ENCODE measurements around the gene INPP5A. TPM values are rescaled to one million over a fixed set of nuclear protein-coding genes. Genes with fewer than 3 reads are reported as not detected.

Gene INPP5A
- polyA plus RNA-seq, 2 donors: 9.2 to 12.7 TPM

DNA sequence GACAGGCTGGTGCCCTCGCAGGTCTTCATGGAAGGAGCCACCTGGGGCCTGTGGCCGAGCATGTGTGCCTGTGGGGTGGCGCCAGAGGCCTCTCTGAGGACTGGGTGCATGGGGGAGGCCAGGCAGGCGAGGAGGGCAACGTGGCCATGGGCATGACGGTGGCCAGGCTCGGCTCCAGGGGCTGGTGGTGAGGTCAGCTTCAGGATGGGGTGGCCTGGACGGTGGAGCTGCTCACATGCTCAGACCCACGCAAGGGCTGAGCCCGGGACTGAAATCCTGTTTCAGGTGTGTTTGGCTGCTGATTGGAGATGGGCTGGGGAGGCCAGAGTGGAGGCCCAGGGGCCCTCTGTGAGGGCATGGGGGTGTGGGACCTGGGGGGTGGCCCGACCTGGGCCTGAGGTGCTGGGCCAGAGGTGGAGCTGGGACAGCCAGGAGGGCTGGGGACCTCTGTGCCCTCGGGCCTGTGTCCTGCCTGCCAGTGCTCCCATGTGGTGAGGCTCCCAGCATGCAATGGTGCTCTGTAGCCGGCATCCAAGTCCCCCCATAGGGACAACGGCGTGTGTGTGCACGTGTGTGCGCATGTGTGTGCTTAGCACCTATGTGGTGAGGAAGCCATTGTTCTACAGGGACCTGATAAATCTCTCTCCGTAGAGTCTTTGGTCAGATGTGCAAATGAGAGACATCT, 71.1 kb downstream of the INPP5A start:
- WGBS, 2 donors: 87 to 88% methylated on average over 18 of the region's 18 CpGs
- Histone ChIP-seq H3K36me3 (ENCODE audit: control insufficient read depth in 2 of 2, insufficient read depth in 2 of 2, low read length in 1 of 2) (peaks cover 0 to 1% of the 10 kb centered on the region in 2 donors), H3K4me1 (ENCODE audit: control insufficient read depth in 2 of 2, insufficient read depth in 2 of 2, low read length in 1 of 2) (peaks cover 7 to 9% of the 10 kb centered on the region in 2 donors), H3K4me3 (ENCODE audit: low read depth in 1 of 2, low read length in 2 of 2) (no peak overlapping the region), H3K27ac (ENCODE audit: low read depth in 2 of 2, low read length in 1 of 2) (no peak overlapping the region), H3K27me3 (ENCODE audit: control insufficient read depth in 1 of 2, insufficient read depth in 2 of 2, low read length in 2 of 2) (no peaks in the 10 kb centered on the region), H3K9me3 (ENCODE audit: control insufficient read depth in 2 of 2, insufficient read depth in 1 of 2, low read depth in 1 of 2, low read length in 1 of 2) (no peaks in the 10 kb centered on the region)

DNA sequence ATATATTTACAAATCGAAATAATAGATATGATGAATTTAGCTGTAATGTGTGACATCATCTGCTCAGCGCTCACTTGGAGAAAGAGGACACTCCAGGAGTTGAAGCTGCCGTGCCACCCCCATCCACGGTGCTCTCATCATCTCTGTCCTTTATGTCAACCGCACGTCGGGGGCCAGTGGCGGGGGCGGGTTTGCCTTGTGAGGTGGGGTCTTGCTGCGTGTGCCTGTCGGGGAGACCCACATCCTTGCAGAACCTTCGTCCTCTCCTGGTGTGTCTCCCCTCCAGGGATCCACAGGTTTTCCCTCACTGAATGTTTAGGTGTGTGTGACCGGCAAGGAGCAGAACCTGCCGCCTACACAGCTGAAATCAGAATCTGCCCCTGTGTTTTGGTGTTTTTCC, 71.6 kb downstream of the INPP5A start:
- 93 to 94% methylated on average over 14 of the region's 14 CpGs for WGBS, 2 donors
- Histone ChIP-seq H3K4me3 (ENCODE audit: low read depth in 1 of 2, low read length in 2 of 2) (no peak overlapping the region), H3K27ac (ENCODE audit: low read depth in 2 of 2, low read length in 1 of 2) (no peak overlapping the region), H3K36me3 (ENCODE audit: control insufficient read depth in 2 of 2, insufficient read depth in 2 of 2, low read length in 1 of 2) (peaks cover 0 to 1% of the 10 kb centered on the region in 2 donors), H3K4me1 (ENCODE audit: control insufficient read depth in 2 of 2, insufficient read depth in 2 of 2, low read length in 1 of 2) (peaks cover 7 to 9% of the 10 kb centered on the region in 2 donors), H3K27me3 (ENCODE audit: control insufficient read depth in 1 of 2, insufficient read depth in 2 of 2, low read length in 2 of 2) (no peaks in the 10 kb centered on the region), H3K9me3 (ENCODE audit: control insufficient read depth in 2 of 2, insufficient read depth in 1 of 2, low read depth in 1 of 2, low read length in 1 of 2) (no peaks in the 10 kb centered on the region)

DNA sequence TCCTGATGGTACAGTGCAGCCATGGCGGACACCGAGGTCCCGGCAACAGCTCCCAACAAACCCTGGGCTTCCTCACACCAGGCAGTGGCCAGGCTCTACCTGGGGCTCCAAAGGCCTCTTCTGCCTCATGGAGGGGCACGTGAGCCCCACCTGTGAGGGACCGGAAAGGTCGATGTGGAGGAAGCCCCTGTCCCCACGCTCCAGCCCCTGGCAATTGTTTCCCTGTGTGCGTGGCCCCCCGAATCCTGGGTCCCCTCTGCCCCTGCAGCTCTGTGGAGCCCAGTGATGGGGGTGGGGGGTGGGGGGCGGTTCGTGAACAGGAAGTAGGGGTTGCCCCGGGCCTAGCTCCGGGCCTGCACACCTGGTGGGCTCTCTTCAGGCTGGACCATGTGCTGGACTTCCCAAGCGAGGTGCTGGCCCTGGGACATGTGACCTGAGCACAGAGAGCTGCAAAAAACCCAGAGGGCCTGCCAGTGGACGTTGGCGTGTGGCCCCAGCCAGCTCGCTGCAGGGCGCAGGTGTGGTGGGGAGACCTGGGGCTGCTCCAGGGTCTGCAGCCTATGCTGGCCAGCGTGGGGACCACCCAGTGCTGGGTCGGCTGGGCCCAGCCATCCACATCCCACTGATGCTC, 72.6 kb downstream of the INPP5A start:
- Histone ChIP-seq H3K27me3 (ENCODE audit: control insufficient read depth in 1 of 2, insufficient read depth in 2 of 2, low read length in 2 of 2) (no peaks in the 10 kb centered on the region), H3K9me3 (ENCODE audit: control insufficient read depth in 2 of 2, insufficient read depth in 1 of 2, low read depth in 1 of 2, low read length in 1 of 2) (no peaks in the 10 kb centered on the region), H3K4me1 (ENCODE audit: control insufficient read depth in 2 of 2, insufficient read depth in 2 of 2, low read length in 1 of 2) (peaks cover 7 to 9% of the 10 kb centered on the region in 2 donors), H3K27ac (ENCODE audit: low read depth in 2 of 2, low read length in 1 of 2) (no peak overlapping the region), H3K36me3 (ENCODE audit: control insufficient read depth in 2 of 2, insufficient read depth in 2 of 2, low read length in 1 of 2) (peaks cover 0 to 5% of the 10 kb centered on the region in 2 donors), H3K4me3 (ENCODE audit: low read depth in 1 of 2, low read length in 2 of 2) (no peak overlapping the region)
- WGBS, 2 donors: 89 to 90% methylated on average over 19 to 20 of the region's 20 CpGs

DNA sequence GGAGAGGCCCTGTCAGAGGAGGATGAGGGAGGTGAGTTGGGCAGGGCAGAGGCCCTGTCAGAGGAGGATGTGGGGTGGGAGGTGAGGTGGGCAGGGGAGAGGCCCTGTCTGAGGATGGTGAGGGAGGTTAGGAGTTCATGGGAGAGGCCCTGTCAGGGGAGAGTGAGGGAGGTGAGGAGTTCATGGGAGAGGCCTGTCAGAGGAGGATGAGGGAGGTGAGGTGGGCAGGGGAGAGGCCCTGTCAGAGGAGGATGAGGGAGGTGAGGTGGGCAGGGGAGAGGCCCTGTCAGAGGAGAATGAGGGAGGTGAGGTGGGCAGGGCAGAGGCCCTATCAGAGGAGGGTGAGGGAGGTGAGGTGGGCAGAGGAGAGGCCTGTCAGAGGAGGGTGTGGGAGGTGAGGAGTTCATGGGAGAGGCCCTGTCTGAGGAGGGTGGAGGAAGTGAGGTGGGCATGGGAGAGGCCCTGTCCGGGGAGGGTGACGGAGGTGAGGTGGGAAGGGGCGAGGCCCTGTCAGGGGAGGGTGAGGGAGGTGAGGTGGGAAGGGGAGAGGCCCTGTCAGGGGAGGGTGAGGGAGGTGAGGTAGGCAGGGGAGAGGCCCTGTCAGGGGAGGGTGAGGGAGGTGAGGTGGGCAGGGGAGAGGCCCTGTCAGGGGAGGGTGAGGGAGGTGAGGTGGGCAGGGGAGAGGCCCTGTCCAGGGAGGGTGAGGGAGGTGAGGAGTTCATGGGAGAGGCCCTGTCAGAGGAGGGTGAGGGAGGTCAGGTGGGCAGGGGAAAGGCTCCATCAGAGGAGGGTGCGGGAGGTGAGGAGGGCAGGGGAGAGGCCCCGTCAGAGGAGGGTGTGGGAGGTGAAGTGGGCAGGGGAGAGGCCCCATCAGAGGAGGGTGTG, 73.7 kb downstream of the INPP5A start:
- Histone ChIP-seq H3K36me3 (ENCODE audit: control insufficient read depth in 2 of 2, insufficient read depth in 2 of 2, low read length in 1 of 2) (peaks cover 0 to 11% of the 10 kb centered on the region in 2 donors), H3K4me1 (ENCODE audit: control insufficient read depth in 2 of 2, insufficient read depth in 2 of 2, low read length in 1 of 2) (peaks cover 4 to 11% of the 10 kb centered on the region in 2 donors), H3K9me3 (ENCODE audit: control insufficient read depth in 2 of 2, insufficient read depth in 1 of 2, low read depth in 1 of 2, low read length in 1 of 2) (no peaks in the 10 kb centered on the region), H3K27ac (ENCODE audit: low read depth in 2 of 2, low read length in 1 of 2) (no peak overlapping the region), H3K27me3 (ENCODE audit: control insufficient read depth in 1 of 2, insufficient read depth in 2 of 2, low read length in 2 of 2) (no peaks in the 10 kb centered on the region), H3K4me3 (ENCODE audit: low read depth in 1 of 2, low read length in 2 of 2) (no peak overlapping the region)
- WGBS, 2 donors: 74 to 89% methylated on average over 5 of the region's 5 CpGs

DNA sequence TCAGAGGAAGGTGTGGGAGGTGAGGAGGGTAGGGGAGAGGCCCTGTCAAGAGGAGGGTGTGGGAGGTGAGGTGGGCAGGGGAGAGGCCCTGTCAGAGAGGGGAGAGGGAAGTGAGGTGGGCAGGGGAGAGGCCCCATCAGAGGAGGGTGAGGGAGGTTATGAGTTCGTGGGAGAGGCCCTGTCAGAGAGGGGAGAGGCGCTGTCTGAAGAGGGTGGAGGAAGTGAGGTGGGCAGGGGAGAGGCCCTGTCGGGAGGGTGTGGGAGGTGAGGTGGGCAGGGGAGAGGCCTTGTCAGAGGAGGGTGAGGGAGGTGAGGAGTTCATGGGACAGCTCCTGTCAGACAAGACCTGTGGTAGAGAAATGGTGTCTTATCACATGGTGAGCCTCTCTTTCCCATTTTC, 74.4 kb downstream of the INPP5A start:
- Histone ChIP-seq H3K27ac (ENCODE audit: low read depth in 2 of 2, low read length in 1 of 2) (no peak overlapping the region), H3K36me3 (ENCODE audit: control insufficient read depth in 2 of 2, insufficient read depth in 2 of 2, low read length in 1 of 2) (peaks cover 0 to 11% of the 10 kb centered on the region in 2 donors), H3K27me3 (ENCODE audit: control insufficient read depth in 1 of 2, insufficient read depth in 2 of 2, low read length in 2 of 2) (no peaks in the 10 kb centered on the region), H3K4me3 (ENCODE audit: low read depth in 1 of 2, low read length in 2 of 2) (no peak overlapping the region), H3K4me1 (ENCODE audit: control insufficient read depth in 2 of 2, insufficient read depth in 2 of 2, low read length in 1 of 2) (peaks cover 4 to 16% of the 10 kb centered on the region in 2 donors), H3K9me3 (ENCODE audit: control insufficient read depth in 2 of 2, insufficient read depth in 1 of 2, low read depth in 1 of 2, low read length in 1 of 2) (peaks cover 0 to 2% of the 10 kb centered on the region in 2 donors)
- WGBS, 2 donors: 61 to 68% methylated on average over 3 of the region's 3 CpGs

DNA sequence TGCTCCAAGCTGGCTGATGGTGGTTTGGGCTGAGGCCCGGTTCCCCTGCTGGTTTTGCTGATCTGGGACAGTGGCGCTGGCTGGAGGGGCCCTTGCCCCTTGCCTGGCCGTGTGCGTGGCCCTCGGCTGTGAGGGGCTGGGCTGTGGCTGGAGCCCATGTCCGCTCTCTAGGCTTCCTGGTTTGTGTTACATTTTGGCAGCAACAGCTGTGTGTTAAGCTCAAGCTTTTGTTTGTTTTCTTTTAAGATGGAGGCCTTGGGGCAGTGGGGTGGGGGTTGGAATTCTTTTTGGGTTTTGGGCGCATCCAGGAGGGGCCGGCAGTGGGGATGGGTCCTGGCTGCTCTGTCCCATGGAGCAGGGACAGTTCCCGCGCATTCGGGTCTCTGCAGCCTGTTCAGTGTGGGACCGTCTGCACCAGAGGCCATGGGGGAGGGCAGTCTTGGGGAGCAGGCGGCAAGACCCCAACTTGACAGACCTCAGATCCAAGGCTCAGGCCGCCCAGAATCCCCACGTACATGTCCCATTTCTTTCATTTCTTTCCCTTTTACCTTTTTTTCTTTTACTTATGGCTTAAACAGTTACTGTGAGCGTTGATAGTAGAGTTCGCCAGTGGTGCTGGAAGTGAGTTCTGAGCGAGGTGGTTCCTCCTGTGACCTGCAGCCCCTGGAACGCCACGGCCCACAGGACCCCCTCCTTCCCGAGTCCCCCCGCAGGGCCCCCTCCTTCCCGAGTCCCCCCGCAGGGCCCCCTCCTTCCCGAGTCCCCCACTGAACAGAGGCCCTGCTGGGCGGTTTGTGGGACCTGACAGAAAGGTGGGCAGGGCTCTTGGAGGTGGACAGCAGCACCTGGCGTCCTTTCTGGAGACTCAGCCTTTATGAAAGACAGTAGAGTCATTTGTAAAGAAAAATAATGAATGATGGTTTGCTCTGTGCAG, 75.3 kb downstream of the INPP5A start:
- no peak overlapping the region for H3K4me3 ChIP-seq (ENCODE audit: low read depth in 1 of 2, low read length in 2 of 2)
- H3K27ac ChIP-seq (ENCODE audit: low read depth in 2 of 2, low read length in 1 of 2): no peak overlapping the region
- peaks cover 4 to 16% of the 10 kb centered on the region in 2 donors for H3K4me1 ChIP-seq (ENCODE audit: control insufficient read depth in 2 of 2, insufficient read depth in 2 of 2, low read length in 1 of 2)
- 75 to 77% methylated on average over 27 of the region's 27 CpGs for WGBS, 2 donors
- peaks cover 0 to 5% of the 10 kb centered on the region in 2 donors for H3K9me3 ChIP-seq (ENCODE audit: control insufficient read depth in 2 of 2, insufficient read depth in 1 of 2, low read depth in 1 of 2, low read length in 1 of 2)
- no peaks in the 10 kb centered on the region for H3K27me3 ChIP-seq (ENCODE audit: control insufficient read depth in 1 of 2, insufficient read depth in 2 of 2, low read length in 2 of 2)
- peaks cover 0 to 19% of the 10 kb centered on the region in 2 donors for H3K36me3 ChIP-seq (ENCODE audit: control insufficient read depth in 2 of 2, insufficient read depth in 2 of 2, low read length in 1 of 2)

DNA sequence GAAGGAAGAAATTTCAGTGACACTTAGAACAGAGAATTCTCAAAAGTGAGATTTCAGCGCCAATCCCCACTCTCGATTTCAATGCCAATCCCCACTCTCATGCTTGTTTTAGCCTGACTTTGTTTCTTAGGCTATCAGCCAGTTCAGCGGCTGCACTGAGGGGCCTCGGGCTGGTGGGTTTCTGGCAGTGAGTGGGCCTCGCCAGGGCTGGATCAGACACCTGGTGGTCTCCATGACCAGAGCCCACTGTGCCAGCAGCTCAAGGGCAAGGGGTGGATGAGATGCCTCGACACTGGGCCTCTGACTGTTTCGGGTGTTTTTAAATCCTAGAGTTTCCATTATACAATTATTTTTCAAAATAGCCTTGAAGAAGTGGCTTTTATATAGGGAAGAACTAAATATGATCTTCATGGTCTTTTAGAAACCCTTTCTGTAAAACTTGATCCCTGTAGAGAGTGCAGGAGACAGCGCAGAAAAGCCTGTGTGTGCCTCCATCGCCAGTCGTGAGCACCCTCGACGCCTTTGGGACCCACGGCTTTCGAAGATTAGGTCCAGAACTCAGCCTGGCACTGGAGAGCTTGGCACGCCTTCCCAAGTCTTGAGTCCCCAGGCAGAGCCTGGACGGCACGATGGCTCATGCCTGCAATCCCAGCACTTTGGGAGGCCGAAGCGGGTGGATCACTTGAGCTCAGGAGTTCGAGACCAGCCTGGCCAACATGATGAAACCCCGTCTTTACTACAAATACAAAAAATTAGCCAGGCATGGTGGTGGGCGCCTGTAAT, 76.2 kb downstream of the INPP5A start:
- Histone ChIP-seq H3K27ac (ENCODE audit: low read depth in 2 of 2, low read length in 1 of 2) (no peak overlapping the region), H3K9me3 (ENCODE audit: control insufficient read depth in 2 of 2, insufficient read depth in 1 of 2, low read depth in 1 of 2, low read length in 1 of 2) (peaks cover 0 to 5% of the 10 kb centered on the region in 2 donors), H3K4me1 (ENCODE audit: control insufficient read depth in 2 of 2, insufficient read depth in 2 of 2, low read length in 1 of 2) (peaks cover 4 to 12% of the 10 kb centered on the region in 2 donors), H3K4me3 (ENCODE audit: low read depth in 1 of 2, low read length in 2 of 2) (no peak overlapping the region), H3K36me3 (ENCODE audit: control insufficient read depth in 2 of 2, insufficient read depth in 2 of 2, low read length in 1 of 2) (peaks cover 0 to 17% of the 10 kb centered on the region in 2 donors), H3K27me3 (ENCODE audit: control insufficient read depth in 1 of 2, insufficient read depth in 2 of 2, low read length in 2 of 2) (no peaks in the 10 kb centered on the region)
- 93 to 94% methylated on average over 22 of the region's 22 CpGs for WGBS, 2 donors

DNA sequence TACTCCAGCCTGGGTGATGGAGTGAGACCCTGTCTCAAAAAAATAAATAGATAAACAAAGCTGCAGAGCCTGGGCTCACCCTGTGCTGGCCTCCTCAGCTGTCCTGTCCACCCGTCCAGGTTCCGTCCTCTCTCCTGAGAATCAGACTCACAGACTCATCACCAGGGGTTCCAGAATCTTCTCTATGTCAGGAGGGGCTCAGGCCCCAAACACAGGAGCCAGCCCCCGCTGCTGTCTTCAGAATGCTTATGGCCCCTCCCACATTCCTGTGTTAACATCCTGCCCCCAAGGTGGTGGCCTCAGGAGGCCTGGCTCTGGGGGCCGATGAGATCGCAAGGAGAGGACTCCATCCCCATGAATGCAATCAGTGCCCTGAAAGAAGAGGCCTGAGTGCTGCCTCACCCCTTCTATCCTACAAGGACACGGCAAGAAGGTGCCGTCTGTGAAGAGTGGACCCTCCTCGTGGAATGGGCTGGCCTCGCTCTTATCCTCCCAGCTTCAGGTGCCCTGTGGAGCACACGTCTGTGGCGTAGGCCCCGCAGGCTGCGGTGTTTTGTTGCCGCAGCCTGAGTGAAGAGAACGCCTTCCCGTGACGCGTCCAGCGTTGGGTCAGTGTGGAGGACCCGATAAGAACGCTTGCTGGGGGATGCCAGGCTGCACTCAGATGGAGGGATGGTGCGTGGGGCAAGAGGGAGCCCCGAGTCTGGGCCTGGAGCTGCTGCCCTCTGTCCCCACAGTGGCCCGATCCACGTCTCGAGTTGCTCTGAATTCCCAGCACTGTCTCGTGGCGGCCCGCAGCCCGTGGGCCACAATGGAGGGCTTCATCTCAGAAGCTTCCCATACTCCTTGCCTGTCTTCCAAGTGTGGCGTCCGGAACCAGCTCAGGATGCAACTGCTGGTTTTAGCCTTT, 77.1 kb downstream of the INPP5A start:
- WGBS, 2 donors: 96% methylated on average over 32 of the region's 32 CpGs
- Histone ChIP-seq H3K27me3 (ENCODE audit: control insufficient read depth in 1 of 2, insufficient read depth in 2 of 2, low read length in 2 of 2) (no peaks in the 10 kb centered on the region), H3K36me3 (ENCODE audit: control insufficient read depth in 2 of 2, insufficient read depth in 2 of 2, low read length in 1 of 2) (peaks cover 0 to 17% of the 10 kb centered on the region in 2 donors), H3K27ac (ENCODE audit: low read depth in 2 of 2, low read length in 1 of 2) (no peak overlapping the region), H3K4me1 (ENCODE audit: control insufficient read depth in 2 of 2, insufficient read depth in 2 of 2, low read length in 1 of 2) (peaks cover 4 to 12% of the 10 kb centered on the region in 2 donors), H3K4me3 (ENCODE audit: low read depth in 1 of 2, low read length in 2 of 2) (no peak overlapping the region), H3K9me3 (ENCODE audit: control insufficient read depth in 2 of 2, insufficient read depth in 1 of 2, low read depth in 1 of 2, low read length in 1 of 2) (peaks cover 0 to 5% of the 10 kb centered on the region in 2 donors)

Measured in esophagus (tissue), 2 donors.